ENCODE data around the gene TYW5.

GRCh38 chr2:199958014-199958413 lies 2.7 kb upstream of the TYW5 start:
- no peak for TF ChIP-seq CTCF (IDR thresholded peaks at IDR 0.05)
- TF ChIP-seq EP300 (IDR thresholded peaks at IDR 0.05): no peak
- TF ChIP-seq POLR2A (IDR thresholded peaks at IDR 0.05): no peak

Measured in tibial nerve (tissue), 4 donors.